ENCODE measurements around the gene AGBL3. TPM values are rescaled to one million over a fixed set of nuclear protein-coding genes. Genes with fewer than 3 reads are reported as not detected.

AGBL3 gene
- total RNA-seq, 4 donors from 2014 or later = 0.69 to 2.8 (median 0.92) TPM

- TF ChIP-seq CTCF (IDR thresholded peaks at IDR 0.05) (no peak), POLR2A (IDR thresholded peaks at IDR 0.05) (no peak)
- 72 to 82% methylated on average over 2 of the region's 2 CpGs for WGBS, 2 donors
- H3K4me3 ChIP-seq (ENCODE audit: low read depth, poor library complexity, severe bottlenecking) = no peak overlapping the region
- no peak for DNase-seq (ENCODE audit: low spot score in 2 of 2)
- intact Hi-C loops (cut with DNase I; ENCODE audit: low total_unique reads) = no loop called here
These were observed 40.0 kb upstream of the AGBL3 start for GRCh38 chr7:134946260-134946659.

GRCh38 chr7:134947329-134947728, 39.0 kb upstream of the AGBL3 start:
- DNase-seq (ENCODE audit: low spot score in 2 of 2) = no peak
- intact Hi-C loops (cut with DNase I; ENCODE audit: low total_unique reads) = no loop called here
- H3K4me3 ChIP-seq (ENCODE audit: low read depth, poor library complexity, severe bottlenecking) = no peak overlapping the region
- TF ChIP-seq CTCF (IDR thresholded peaks at IDR 0.05) (no peak), POLR2A (IDR thresholded peaks at IDR 0.05) (no peak)
- 95 to 97% methylated on average over 17 of the region's 17 CpGs for WGBS, 2 donors

- H3K4me3 ChIP-seq (ENCODE audit: low read depth, poor library complexity, severe bottlenecking) = no peak overlapping the region
- no peak for DNase-seq (ENCODE audit: low spot score in 2 of 2)
- WGBS, 2 donors = 95 to 100% methylated on average over 1 of the region's 1 CpG
- intact Hi-C loops (cut with DNase I; ENCODE audit: low total_unique reads) = no loop called here
- no peak for TF ChIP-seq CTCF (IDR thresholded peaks at IDR 0.05)
- no peak for TF ChIP-seq POLR2A (IDR thresholded peaks at IDR 0.05)
These were observed 38.5 kb upstream of the AGBL3 start for GRCh38 chr7:134947831-134948230.

GRCh38 chr7:134948246-134948645, 38.1 kb upstream of the AGBL3 start:
- 73 to 80% methylated on average over 4 of the region's 4 CpGs for WGBS, 2 donors
- no peak overlapping the region for H3K4me3 ChIP-seq (ENCODE audit: low read depth, poor library complexity, severe bottlenecking)
- DNase-seq (ENCODE audit: low spot score in 2 of 2) = no peak
- TF ChIP-seq POLR2A (IDR thresholded peaks at IDR 0.05) = no peak
- TF ChIP-seq CTCF (IDR thresholded peaks at IDR 0.05) = no peak
- intact Hi-C loops (cut with DNase I; ENCODE audit: low total_unique reads) = no loop called here

GRCh38 chr7:134948736-134949135, 37.6 kb upstream of the AGBL3 start:
- DNase-seq (ENCODE audit: low spot score in 2 of 2) = no peak
- WGBS, 2 donors = 35 to 61% methylated on average over 1 of the region's 1 CpG
- no peak overlapping the region for H3K4me3 ChIP-seq (ENCODE audit: low read depth, poor library complexity, severe bottlenecking)
- intact Hi-C loops (cut with DNase I; ENCODE audit: low total_unique reads) = no loop called here
- TF ChIP-seq CTCF (IDR thresholded peaks at IDR 0.05) (no peak), POLR2A (IDR thresholded peaks at IDR 0.05) (no peak)

- H3K4me3 ChIP-seq (ENCODE audit: low read depth, poor library complexity, severe bottlenecking) = no peak overlapping the region
- WGBS, 2 donors = 67 to 82% methylated on average over 3 of the region's 3 CpGs
- TF ChIP-seq CTCF (IDR thresholded peaks at IDR 0.05) (no peak), POLR2A (IDR thresholded peaks at IDR 0.05) (no peak)
- intact Hi-C loops (cut with DNase I; ENCODE audit: low total_unique reads) = no loop called here
- DNase-seq (ENCODE audit: low spot score in 2 of 2) = no peak
These were observed 37.1 kb upstream of the AGBL3 start for GRCh38 chr7:134949171-134949570.
